Retinal pigment epithelial cell (primary cell): ENCODE data around the gene RNF212.
"Not testable (repeated sequence)": the region's sequence is repeated elsewhere in the genome, so short reads cannot be mapped to it uniquely, and the experiment has no call there.

ENCODE experiments used
- DNase-seq: peaks from one replicate; pipeline ENCODE4 v3.0.0-alpha.2; 2010; ENCODE audit warnings: low read depth
- H3K4me3 ChIP-seq: 2 replicates; pipeline ENCODE4 v1.5.1; 2011; ENCODE audit warnings: mild to moderate bottlenecking, low read length, control low read depth, moderate library complexity
- TF ChIP-seq, protein P1 (sequence below): conservative IDR thresholded peaks from 2 replicates; pipeline ENCODE4 v1.5.1; 2011; ENCODE audit warnings: low read depth, low read length, control low read depth, inconsistent platforms

RNF212 gene

DNA sequence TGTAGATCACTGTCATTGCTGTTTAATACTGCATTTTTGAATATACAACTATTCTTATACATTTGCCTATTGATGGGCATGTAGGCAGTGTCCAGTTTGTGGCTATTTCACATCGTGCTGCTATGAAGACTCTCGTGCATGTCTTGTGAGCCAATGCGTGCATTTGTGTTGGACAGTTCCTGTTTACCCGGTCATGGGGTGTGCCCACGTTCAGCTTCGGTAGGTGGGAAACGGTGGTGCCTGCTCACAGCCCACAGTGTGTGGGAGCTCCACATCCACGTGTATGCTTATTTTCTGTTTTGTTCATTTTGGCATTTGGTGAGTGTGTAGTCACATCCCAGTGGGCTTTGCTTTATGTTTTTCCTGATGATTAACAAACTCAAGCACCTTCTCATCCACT is 19.7 kb upstream of the RNF212 start:
- TF ChIP-seq, protein P1, sequence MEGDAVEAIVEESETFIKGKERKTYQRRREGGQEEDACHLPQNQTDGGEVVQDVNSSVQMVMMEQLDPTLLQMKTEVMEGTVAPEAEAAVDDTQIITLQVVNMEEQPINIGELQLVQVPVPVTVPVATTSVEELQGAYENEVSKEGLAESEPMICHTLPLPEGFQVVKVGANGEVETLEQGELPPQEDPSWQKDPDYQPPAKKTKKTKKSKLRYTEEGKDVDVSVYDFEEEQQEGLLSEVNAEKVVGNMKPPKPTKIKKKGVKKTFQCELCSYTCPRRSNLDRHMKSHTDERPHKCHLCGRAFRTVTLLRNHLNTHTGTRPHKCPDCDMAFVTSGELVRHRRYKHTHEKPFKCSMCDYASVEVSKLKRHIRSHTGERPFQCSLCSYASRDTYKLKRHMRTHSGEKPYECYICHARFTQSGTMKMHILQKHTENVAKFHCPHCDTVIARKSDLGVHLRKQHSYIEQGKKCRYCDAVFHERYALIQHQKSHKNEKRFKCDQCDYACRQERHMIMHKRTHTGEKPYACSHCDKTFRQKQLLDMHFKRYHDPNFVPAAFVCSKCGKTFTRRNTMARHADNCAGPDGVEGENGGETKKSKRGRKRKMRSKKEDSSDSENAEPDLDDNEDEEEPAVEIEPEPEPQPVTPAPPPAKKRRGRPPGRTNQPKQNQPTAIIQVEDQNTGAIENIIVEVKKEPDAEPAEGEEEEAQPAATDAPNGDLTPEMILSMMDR: no peak
- H3K4me3 ChIP-seq: no peak overlapping the region
- DNase-seq: no peak

DNA sequence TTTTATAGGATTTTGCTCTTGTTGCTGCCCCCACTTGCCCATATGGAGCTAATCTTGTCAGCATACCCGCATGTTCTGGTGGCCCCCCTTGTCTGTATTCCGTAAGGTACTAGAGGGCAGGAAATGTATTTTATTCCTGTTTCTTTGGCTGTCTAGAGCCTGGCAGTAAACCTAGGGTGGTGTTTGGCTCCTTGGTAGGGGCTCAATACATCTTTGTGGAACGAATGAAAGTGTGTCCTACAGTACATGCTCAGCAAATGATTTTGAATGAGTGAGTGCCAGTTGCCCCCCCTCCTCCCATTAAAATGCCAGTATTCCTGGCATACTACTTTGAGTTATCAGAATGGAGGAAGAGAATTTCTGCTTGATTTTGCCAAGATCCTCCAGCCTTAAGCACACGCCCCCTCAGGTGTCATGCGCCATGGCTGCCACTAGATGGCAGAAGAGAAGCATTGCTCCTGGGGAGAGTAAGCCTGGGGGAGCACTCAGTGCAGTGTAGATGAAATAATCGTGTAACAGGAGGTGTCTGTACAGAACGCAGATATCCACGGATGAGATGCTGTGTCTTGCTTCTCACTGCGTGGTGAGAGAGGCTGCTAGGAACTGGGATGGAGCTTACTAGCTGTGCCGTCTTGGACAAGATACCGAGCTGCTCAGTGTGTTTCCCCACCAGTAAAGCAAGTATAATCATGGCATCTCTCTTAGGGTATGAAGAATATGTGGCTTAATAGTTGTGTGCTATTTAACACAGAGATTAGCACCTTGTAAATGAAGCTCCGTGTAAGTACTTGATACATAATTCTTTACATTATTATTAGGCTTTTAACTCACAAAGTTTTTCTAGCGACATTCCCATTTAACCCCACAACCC is 17.2 kb upstream of the RNF212 start:
- DNase-seq: no peak
- TF ChIP-seq, protein P1: peak; percentile 100
- no peak overlapping the region for H3K4me3 ChIP-seq

DNA sequence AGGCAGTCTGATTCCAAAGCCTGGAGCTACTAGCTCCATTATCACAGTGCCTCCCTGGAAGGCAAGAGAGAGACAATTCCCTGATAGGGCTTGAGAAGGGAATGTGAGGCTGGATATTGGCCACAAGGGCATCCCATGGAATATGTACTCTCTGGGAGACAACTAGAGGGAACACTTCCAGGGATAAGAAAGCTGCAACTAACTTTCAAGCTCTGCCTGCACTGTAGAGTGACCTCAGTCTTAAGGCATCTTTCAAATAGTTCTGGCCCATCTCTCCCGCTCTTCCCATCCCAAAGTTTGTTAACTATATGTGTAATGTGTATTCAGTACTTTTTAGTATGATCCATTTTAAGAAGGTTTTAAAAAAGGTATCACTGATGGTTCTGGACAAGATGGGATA is 13.1 kb upstream of the RNF212 start:
- no peak for DNase-seq
- TF ChIP-seq, protein P1: no peak
- no peak overlapping the region for H3K4me3 ChIP-seq

DNA sequence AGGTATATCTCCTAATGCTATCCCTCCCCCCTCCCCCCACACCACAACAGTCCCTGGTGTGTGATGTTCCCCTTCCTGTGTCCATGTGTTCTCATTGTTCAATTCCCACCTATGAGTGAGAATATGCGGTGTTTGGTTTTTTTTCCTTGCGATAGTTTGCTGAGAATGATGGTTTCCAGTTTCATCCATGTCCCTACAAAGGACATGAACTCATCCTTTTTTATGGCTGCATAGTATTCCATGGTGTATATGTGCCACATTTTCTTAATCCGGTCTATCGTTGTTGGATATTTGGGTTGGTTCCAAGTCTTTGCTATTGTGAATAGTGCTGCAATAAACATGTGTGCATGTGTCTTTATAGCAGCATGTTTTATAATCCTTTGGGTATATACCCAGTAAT is 12.1 kb upstream of the RNF212 start:
- not testable (repeated sequence) for DNase-seq, H3K4me3 ChIP-seq

DNA sequence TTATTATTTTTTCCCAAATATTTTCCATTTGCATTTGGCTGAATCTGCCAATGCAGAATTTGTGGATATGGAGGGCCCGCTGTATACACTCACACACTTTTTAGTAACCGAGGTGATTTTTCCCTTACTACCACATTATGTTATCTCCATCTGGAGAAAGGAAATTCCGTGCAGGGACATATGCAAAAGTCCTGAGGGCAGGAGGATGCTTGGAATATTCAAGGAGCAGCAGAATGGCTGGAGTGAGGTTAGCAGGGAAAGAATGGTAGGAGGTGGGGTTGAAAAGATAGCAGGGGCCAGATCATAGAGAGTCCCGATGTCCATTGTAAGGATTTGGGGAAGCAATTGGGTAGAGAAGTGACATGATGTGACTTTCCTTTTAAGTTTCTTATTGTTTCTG is 11.5 kb upstream of the RNF212 start:
- TF ChIP-seq, protein P1: no peak
- DNase-seq: no peak
- H3K4me3 ChIP-seq: no peak overlapping the region

DNA sequence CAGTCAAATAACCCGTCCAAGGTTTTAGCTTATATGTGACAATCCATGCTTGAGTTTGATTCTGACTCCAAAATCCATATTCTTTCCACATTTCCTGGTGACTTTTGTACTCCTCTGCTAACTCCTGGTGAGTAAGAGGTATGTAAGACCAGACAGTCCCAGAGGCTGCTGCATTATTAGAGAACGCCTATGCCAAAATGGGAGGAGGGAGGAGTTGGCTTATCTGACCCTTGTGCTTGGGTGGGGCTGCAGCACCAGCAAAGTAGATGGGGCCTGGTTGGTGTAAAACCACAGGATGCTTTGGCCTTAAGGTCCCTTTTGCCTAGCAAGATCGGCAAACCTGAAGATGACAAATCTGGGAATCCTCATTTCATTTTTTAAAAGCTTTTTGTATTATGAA is 9.1 kb upstream of the RNF212 start:
- no peak for DNase-seq
- TF ChIP-seq, protein P1: no peak
- H3K4me3 ChIP-seq: no peak overlapping the region

DNA sequence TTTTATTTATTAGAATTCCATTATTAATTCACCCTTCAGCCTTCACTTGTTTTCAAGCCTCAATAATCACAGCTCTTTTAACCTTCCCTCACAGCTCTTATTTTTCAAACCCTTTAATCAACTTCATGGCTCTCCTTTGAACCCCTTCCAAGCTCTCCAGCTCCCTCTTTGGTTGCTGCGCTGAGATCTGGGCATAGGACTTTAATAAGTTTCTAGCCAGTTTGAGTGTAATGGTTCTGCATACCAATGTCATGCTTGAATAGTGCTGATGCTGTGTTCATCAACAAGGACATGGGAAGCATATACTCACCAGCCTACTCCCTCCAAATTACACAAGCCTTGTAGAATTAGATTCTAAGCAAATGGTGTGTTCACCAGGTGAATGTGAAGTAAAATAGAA is 3.5 kb upstream of the RNF212 start:
- no peak overlapping the region for H3K4me3 ChIP-seq
- no peak for DNase-seq
- TF ChIP-seq, protein P1: peak; percentile 55
